HG03442 (cell line): ENCODE data around the gene ZRANB1.

Experiments used
- ATAC-seq: cut with Tn5 transposase; IDR thresholded peaks from one replicate; pipeline ENCODE4 v1.9.1; 2021; ENCODE audit warnings: mild to moderate bottlenecking, moderate library complexity; ENCODE audit not compliant: unreplicated experiment

Gene ZRANB1

GRCh38 chr10:125004571-125005311 lies 62.8 kb downstream of the ZRANB1 start:
- ATAC-seq = no peak

DNA sequence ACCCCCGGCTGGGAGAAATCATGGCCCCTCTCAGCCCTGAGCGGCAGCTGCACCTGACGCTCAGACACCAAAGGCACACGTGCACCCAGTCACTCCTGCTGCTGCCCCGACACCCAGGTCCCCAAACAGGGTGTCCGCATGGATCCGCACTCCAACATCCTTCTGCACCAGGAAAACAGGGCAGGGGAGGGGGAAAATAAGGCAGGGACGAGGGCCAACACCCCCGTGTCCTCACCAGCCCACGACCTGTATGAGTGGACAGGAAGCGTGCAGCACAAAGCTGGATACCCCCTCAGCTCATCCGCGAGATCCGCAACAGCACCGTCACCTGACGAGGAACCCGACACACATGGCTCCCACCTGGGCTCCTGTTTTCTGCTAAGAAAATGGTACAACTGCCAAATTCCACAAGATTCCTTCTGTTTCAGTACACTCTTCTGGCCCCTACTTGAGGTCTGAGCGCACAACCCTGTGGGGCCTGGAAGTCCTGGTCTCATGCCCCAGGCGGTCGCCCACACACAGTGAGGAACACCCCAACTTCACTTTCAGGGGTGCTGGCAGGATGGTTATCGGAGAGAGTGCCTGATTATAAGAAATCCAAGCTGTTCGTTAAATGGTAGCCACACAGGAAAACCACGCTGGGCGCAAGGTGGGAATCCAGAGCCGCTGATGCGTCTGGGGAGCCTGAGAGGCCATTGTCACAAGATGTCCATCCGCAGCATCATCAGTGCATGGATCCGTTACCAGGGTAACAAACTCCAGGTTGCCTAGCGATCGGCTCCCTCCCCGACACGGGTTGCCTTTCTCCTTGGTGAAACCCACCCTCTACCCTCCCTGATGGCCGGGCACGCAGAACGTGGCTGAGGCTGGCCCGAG lies 63.6 kb downstream of the ZRANB1 start:
- ATAC-seq = no peak

DNA sequence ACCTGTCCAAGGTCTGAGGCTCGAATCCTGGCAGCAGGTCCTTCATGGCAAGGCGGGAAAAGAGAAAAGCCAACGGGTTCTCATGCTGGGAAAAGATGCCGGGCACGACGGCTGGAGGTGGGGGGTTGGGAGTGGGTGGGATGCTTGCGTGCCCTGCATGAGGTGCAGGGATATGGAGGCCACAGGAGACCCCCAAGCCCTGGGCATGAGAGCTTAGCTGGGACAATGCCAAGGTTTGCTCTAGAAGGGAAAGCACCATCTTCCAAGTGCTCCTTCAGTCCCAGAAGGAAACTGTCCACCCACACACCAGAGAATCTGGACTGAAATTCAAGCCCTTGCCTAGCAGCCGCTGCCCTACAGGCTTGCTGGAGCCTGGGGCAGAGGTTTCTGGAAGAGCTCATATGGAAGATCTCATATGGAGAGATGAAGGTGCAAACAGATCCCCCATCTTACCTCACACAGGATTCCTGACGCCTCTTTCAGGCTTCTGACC lies 64.3 kb downstream of the ZRANB1 start:
- ATAC-seq = no peak

DNA sequence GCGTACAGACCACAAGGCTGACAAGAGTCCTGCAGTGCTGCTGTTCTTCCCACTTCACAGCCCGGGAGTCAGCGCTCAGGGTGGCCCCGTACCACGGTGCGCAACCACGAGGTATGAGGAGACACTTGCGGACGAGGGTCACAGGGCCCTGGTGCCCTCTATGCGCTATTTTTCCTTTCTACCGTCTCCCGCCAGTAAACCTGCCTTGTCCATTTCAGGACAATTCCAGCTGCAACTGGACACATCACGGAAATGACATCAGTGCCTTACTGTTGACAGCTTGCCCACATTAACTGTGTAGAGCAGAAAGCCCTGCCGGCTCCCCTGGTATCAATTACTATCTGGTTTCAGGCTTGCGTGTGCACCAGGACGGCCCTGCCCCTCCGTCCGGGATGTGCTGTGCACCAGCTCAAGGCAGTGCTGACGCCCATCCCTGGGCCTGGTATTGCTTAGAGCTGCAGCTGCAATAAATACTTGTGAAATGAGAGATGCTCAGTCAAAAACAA lies 65.1 kb downstream of the ZRANB1 start:
- ATAC-seq = no peak

DNA sequence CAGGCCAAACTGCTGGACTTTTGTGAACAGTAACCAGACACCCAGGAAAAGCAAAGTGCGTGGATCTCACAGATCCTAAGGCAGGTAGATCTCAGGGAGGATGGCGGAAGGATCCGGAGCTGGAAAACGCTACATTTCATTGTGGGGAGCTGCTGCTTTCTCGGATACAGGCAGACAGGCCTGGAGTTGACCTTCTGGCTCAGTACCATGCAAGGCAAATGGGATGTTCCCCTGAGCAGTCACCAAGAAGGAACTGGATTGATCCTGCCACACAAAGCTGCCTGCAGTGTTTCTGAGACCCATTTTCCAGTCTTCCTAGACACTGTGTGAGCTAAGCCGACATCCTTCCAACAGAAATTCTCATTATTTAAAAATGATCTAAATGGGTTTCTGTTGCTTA lies 65.5 kb downstream of the ZRANB1 start:
- no peak for ATAC-seq

- ATAC-seq = no peak
These were observed 67.0 kb downstream of the ZRANB1 start for GRCh38 chr10:125008689-125009638.

- ATAC-seq = no peak
These were observed 67.8 kb downstream of the ZRANB1 start for GRCh38 chr10:125009661-125010161.

GRCh38 chr10:125010362-125010761 lies 68.4 kb downstream of the ZRANB1 start:
- no peak for ATAC-seq

DNA sequence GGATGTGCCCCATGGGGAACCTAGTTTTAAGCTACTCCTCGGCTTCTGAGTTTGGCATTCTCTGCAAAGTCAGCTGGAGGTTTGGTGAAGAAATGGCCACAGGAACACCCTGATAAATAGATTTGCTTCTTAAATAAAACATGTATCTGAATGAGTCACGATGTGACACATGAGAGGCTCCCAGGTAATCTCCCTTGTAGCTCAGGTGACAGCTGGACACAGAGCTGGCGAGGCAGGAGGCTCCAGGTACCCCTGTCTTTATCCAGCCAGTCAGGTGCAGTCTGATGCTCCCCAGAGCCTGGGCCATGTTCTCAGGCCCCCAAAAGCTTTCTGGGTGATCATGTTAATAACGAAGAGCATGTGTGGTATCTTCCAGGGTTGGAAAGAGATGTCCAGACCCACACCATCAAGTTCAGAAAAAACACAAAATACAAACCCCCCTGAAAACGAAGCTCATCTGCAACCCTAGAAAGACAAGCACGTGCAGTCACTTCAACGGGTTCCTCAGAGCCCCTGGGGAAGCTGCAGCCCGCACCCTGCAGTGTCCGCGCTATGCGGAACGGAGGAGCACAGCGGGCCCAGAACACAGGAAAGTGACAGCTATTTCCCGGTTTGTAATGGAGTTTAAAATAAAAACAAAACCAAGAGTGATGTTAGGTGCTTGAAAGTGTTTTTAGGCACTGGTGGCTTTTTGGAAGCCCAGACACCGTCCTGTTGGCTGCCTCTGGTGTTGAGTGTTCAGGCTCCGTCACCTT lies 69.4 kb downstream of the ZRANB1 start:
- no peak for ATAC-seq

GRCh38 chr10:125011926-125012705 lies 70.2 kb downstream of the ZRANB1 start:
- no peak for ATAC-seq

DNA sequence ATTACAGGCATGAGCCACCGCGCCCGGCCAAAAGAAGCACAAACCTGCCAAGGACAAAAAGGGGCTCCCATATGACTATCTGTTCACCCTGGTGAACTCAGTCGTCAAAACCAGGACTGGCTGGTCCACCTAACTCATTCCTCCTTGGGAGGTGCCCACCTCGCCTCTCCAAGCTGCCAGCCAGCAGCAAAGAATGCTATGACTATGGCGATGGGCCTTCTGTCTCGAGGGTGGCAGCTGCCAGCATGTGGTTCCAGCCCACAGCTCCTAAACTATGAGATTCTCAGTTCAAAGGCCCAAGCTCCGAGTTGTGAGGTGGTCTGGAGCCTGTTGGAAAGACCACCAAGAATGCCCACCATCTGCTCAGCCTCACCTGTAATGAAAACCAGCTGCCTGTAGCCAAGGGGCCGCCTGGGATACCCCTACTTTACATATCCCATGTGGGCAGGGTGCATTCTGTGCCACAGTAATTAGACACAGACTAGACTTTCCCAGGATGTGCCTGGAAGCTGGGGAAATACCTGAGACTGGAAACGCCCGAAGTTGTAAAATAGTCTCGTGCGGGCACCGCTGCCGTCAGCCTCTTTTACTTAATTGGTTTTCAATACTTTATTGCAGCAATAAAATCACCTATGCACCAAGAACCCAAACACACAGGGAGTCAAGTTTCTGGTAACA lies 71.1 kb downstream of the ZRANB1 start:
- no peak for ATAC-seq

- ATAC-seq = no peak
These were observed 71.6 kb downstream of the ZRANB1 start for GRCh38 chr10:125013529-125013872.

DNA sequence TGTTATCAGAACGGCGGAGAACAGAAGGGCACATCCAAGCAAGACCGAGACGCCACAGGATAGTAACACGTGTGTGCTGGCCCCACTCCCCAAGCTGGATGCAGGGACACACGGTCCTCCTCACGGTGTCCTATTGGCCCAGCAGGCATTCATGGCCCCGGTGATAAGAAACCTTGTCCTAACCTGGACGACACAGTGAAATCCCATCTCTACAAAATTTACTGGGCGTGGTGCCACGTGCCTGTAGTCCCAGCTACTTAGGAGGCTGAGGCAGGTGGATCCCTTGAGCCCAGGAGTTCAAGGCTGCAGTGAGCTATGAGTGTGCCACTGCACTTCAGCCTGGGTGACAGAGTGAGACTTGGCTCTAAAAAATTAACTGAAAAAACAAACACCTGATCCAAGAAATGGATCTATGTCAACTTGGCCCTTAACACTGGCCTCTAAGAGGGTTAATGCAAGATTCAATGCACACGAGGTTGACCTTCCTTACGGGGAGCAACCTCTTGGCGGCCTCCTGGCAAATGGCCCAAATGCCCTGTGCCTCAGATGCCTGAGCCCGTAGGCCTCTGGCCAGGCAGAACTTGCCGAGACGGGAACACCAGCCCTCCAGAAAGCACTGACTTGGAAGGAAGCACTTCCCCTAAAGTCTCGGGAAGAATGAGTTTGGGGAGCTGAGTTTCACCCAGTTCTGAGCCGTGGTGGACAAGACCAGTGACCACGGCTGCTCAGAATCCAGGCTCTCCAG lies 72.3 kb downstream of the ZRANB1 start:
- no peak for ATAC-seq

DNA sequence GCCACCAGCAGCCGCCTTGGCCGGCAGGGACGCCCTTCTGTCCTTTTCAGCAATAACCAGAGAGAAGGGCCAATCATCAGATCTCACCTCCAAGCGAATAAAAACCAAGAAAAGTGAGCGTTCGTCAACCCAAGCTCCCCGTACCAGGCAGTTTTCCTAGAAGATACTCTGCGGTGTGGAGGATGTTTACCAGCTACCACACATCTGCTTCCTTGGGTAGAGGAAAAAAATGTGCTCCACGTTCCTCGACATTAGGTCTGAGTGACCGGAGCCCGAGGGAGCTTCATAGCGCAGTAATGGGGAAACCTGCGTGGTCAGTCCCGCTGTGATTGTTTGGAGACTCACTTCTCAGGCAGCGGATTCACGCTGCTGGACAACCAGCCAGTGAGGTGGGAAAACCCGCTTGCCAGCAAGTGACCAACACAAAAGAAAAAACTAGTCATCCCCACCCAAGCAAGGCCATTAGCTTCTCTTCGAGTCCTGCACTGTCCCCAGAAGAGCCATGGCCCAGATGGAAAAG lies 73.0 kb downstream of the ZRANB1 start:
- ATAC-seq = no peak

DNA sequence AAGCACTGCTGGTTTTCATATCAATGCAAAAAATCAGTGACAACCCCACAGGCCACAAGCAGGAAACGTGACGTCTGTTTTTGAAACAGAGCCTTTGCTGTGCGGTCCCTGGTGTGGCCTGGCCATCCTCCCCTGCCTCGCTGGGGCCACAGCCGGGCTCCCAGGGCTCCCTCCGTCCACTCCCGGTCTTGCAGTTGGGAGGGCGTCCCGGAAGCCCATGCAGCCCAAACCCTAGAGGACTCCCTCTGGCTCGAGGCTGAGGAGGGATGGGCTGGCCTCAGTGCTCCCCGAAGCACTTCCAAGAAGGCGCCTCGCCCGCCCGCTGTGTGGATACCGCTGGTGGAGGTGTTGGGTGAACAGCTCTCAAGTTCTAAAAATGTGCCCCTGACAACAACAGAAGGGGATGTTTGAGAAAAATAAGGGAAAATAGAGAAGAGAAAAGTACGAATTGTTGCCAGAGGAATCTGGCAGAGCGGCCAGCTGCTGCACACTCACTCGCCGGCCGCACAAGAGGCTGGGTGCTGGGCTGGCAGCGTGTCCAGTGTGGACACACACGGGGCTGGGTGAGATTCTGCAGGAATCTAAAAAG lies 73.5 kb downstream of the ZRANB1 start:
- no peak for ATAC-seq

DNA sequence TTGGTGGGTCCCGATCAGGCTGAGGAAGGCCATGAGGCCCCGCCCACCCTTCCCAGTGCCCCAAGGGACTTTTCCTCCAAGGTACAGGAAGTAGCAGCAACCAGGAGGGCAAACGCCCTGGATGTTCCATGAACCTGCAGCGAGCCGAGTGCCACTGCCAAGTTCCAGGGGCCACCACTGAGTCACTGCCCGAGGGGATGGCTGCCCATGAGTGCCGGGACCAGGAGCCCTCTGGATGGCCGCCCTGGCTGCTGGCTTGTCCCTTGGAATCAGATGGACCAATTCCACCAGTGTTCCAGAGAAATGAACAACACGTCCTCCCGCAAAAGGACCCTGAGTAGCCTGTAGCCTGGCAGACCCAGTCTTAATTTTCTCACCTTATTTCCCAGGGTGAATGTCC lies 74.2 kb downstream of the ZRANB1 start:
- no peak for ATAC-seq

DNA sequence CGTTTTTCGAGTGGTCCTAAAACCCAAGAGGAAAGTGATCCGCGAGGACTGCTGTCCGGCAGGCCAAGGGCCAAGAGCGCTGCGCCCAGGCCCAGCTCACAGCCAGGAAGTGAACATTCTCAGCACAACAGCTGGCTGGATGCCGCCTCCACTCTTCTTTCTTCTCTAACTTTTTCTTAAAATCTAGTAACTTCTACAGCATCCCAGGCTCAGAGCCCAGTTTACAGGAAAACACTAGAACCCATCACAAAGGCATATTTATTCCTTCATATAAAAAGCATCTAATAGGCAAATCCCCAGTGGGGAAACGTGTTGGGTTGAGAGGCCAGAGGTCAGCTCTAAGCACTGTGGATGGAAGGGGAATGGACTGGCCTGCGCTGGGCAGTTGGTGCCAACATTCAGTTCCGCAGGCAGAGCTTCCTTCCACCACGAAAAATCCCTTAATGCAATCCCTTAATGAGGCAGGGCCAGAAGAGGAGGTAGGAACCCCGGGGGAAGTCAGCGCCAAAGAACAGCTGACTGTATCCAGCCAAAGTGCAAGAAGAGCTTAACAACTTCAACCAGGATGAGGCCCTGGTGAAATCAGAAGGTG lies 74.8 kb downstream of the ZRANB1 start:
- ATAC-seq = no peak
